ENCODE results near the gene CCDC17.
A peak's percentile ranks its signal among the peaks of the same experiment; 100 is the strongest.
"Not testable (repeated sequence)": the region's sequence is repeated elsewhere in the genome, so short reads cannot be mapped to it uniquely, and the experiment has no call there.

CCDC17 gene

GRCh38 chr1:45621895-45622523, 1.8 kb downstream of the CCDC17 start:
- DNase-seq = no peak

GRCh38 chr1:45621501-45621836, 2.4 kb downstream of the CCDC17 start:
- DNase-seq = no peak

- no peak for DNase-seq
These were observed 3.0 kb downstream of the CCDC17 start for GRCh38 chr1:45620588-45621500.

DNA sequence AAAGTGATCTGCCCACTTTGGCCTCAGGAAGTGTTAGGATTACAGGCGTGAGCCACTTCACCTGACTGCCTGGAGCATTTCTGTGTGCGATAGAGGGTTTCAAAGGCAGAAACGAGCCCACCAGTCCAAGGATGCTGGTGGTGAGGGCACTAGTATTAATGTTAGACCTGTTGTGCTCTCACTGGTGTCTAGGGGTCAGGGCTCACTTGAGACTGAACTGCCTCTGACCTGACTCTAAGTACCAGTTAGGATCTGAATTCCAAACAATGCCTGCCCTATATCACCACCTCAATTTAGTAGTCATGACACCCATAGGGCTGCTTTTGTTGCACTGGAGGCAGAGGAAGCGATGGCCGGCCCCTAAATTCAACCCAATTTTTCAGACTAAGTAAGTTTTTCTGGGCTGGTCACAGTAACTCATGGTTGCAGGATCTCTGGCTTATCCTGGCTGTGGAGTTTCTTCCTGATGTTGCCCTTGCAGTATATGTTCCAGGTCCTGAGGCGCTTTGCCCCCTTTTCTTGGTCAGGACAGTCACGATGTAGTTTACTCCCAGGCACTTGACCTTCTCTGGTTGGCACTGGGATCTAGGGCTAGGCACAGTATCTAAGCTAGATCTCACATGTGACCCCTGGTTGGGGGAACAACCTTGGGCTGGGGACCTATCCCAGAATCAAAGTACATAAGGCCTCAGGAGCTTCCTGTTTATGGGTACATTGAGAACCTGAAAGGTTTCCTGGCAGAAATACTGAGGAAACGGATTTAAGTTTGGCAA, 4.5 kb downstream of the CCDC17 start:
- DNase-seq = no peak

DNA sequence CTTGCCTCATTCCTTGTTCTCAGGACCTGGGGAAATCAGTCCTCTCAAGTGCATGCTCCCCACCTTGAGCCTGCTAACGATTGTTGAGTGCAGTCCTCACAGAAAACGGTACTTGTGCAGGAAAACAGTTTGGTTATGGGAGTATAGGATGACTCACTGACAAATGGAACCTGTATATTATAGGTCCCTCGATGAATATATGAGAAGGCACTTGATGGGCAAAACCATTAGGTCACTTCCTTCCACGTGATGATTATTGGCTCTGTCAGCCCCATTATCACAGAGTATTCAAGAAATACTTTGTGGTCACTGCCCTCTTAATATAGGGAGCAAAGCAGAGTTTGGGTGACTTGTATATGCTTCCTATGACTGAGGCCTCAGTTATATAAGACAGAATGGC, 6.2 kb downstream of the CCDC17 start:
- DNase-seq = no peak

DNA sequence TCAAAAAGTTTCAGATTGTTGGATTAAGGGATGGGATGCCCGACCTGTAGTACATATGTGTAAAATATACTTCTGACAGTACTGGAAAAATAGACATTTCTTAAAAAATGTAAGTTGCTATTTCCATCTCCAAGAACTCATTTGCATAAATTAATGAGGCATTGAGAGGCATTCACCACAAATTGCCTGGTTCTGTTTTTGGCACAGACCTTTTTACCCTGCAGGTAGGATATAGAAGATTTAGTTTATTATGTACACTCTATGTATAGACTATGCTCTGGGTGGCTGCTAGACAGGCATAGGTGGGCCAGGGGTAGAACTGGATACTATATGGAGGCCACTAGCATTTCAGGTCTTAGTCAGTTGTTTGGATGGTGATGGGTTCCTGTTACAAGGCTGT, 8.0 kb downstream of the CCDC17 start:
- DNase-seq = no peak

DNA sequence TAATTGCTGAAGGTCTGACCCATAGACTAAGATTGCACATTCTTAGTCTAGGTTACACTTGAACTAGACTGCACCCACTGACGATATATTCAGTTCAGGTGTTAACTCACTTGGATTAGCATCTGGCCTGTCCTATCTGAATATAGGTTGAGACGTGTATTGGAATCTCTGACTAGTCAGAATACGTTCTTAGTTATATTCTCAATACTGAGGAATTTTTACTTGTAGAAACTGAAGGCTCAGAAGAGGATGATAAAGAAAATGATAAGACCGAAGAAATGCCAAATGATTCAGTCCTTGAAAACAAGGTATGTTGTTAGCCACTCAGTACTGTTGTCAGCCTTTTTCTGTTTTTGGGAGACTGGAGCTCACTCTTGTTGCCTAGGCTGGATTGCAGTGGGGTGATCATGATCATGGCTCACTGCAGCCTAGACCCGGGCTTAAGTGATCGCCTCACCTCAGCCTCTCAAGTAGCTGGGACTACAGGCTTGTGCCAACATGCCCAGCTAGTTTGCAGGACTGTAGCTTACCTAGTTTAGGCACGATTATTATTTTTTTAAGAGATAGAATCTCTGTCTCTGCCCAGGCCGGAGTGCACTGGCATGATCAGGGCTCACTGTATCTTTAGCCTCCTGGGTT, 10.8 kb downstream of the CCDC17 start:
- no peak for DNase-seq

- no peak for DNase-seq
These were observed 13.1 kb downstream of the CCDC17 start for GRCh38 chr1:45610589-45611226.

DNA sequence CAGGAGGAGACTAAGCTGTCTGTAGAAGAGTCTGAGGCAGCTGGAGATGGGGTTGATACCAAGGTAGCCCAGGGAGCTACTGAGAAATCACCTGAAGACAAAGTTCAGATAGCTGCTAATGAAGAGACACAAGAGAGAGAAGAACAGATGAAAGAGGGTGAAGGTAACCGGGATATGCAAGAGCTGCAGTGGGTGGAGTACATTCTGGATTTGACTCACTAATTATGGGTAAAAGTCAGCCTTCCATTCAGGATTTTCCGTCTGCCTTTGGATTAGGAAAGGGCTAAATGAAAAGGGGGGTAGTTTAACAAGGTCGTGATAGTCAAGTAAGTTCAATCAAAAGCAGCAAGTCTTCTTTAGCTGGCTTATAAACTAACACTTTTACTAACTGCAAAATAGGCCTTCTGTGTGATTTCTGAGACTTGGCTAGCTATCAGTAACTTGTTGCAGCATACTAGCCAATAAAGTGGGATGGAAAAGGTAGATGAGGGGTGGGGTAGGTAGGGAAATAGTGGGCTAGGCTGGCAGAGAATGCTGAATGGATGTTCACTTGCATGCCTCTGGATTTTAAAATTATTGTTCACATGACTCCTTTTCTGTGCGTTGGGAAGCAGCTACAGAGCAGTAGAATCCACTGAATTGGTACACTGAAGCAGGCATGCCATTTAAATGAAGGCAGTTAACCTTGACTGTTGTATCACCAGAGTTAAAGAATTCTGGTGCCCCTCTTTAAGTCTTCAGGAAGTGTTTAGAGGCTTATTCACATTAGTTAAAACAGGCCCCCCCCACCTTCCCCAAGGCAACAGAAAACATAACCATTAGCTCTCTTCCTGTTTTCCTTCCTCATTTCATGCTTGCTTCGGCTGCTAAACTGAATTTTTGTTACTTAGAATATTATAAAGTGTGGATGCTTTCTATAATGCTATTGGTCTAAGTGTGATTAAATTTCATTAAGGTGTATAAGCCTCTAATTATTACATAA, 15.4 kb downstream of the CCDC17 start:
- DNase-seq = peak; percentile 63 to 82

DNA sequence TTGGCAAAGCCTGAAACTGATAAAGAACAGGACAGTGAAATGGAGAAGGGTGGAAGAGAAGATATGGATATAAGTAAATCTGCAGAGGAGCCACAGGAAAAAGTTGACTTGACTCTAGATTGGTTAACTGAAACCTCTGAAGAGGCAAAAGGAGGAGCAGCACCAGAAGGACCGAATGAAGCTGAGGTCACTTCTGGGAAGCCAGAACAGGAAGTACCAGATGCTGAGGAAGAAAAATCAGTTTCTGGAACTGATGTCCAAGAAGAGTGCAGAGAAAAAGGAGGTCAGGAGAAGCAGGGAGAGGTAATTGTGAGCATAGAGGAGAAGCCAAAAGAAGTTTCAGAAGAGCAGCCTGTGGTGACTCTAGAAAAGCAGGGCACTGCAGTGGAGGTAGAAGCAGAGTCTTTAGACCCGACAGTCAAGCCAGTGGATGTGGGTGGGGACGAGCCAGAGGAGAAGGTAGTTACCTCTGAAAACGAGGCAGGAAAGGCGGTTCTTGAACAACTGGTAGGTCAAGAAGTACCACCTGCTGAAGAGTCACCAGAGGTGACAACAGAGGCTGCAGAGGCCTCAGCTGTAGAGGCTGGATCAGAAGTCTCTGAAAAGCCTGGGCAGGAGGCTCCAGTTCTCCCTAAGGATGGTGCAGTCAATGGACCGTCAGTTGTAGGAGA, 16.3 kb downstream of the CCDC17 start:
- no peak for DNase-seq

DNA sequence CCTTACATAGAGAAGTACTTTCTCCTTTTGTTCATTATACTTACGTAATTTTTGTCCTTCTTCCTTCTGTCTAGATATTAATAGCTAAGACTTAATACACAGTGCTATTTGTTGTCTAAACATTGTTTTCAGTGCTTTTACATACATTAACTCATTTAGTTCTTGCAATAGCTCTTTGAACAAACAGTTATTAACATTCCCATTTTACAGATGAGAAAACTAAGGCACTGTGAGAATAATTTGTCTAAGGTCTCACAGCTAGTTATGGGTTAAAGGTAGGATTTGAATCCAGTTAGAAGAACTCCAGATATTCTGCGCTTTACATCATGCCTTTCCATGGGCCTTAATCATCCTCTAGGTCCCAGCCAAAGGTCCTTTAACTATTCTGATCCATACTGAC, 19.6 kb downstream of the CCDC17 start:
- DNase-seq = no peak

GRCh38 chr1:45596765-45597164, 27.1 kb downstream of the CCDC17 start:
- not testable (repeated sequence) for DNase-seq

DNA sequence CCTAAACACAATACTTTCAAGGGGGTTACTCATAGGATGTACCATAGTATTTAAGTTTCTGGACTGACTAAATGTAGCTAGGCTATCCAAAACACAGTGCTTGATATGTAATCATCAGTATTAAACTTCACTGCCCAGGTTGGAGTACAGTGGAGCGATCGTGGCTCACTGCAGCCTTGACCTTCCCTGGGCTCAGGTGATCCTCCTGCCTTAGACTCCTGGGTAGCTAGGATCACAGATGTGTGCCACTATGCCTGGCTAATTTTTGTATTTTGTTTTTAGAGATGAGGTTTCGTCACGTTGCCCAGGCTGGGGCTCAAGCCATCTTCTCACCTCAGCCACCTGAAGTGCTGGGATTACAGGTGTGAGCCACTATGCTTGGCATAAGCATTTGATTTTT, 29.4 kb downstream of the CCDC17 start:
- DNase-seq = no peak

DNA sequence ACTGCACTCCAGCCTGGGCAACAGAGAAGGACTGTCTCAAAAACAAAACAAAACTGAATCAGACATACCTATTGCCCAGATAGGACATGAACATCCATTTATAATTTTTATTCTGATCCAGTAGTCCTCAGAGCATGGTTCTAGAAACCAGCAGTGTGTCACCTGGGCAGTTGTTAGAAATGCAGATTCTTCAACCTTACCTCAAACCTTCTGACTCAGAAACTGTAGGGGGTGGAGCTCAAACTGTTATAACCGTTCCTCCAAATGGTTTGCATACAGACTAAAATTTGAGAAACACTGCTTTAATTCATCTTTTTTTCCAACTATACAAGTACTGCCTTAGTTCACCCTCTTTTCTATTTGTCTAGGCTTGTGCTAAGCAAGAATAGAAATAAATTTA, 34.0 kb downstream of the CCDC17 start:
- no peak for DNase-seq

DNA sequence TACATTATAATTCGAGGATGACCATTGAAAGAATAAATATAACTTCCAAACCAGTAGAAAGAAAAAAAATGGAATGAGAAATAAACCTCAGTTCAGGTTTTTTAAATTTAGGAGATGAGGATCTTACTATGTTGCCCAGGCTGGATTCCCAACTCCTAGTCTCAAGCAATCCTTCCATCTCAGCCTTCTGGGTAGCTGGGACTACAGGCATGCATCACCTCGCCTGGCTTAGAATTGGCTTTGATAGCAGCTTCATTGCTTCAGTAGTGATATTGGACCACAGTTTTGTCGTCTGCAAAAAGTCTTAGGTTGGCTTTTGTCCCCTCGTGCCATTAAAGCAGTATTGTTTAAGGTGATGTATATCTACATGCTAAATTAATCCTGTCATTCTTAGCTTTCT, 37.1 kb downstream of the CCDC17 start:
- DNase-seq = no peak

- no peak for DNase-seq
These were observed 38.3 kb downstream of the CCDC17 start for GRCh38 chr1:45585496-45586075.

DNA sequence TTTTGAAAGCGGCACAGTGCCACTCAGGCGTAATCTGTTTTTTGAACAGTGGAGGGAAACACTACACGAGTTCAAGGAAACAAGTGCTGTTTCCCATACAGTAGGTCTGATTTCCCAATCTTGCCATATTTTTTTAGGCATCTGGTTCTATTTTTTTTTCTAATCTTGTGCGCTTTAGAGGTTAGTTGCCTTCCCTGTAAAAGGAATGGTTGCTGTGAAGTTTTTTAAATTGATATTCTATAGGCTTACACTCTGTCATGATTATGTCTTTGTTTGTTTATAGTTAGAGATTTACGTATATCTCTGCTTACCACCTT, 38.8 kb downstream of the CCDC17 start:
- DNase-seq = no peak

DNA sequence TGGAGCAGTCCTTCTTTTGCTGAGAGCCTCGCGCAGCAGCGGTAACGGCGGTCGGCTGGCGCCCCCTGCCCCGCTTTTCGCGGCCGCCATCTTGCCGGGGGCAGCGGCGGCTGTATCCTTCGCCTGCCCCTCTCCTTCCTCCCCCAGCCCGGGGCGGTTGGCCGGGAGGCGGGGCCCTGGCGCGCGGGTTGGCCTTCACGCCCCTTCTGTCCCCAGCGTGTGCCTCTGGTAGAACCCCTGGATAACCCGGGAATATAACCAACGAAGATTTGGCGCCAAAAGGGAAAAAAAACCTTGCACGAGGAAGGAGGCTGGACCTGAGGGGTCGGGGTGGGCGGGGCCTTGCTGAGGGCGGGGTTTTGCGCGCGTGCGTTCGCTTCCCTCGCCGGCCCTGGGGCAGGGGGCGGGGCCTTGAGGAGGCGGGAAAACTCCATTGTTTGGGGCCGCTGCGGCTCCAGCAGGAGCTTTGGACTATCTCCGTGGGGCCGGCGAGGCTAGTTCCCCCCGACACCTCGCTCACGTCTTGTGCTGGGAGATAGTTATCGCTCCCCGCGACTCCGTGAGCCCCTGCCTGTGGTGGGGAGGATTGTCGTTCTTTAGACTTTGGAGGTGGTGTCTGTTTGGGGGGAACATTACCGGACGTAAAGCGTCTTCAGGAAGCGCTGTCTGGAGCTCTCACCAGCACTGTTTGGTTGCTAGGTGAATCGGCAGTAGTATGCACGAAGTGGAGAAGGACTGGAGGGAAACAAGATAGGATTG, 39.3 kb downstream of the CCDC17 start:
- DNase-seq = peak; percentile 74 to 79

DNA sequence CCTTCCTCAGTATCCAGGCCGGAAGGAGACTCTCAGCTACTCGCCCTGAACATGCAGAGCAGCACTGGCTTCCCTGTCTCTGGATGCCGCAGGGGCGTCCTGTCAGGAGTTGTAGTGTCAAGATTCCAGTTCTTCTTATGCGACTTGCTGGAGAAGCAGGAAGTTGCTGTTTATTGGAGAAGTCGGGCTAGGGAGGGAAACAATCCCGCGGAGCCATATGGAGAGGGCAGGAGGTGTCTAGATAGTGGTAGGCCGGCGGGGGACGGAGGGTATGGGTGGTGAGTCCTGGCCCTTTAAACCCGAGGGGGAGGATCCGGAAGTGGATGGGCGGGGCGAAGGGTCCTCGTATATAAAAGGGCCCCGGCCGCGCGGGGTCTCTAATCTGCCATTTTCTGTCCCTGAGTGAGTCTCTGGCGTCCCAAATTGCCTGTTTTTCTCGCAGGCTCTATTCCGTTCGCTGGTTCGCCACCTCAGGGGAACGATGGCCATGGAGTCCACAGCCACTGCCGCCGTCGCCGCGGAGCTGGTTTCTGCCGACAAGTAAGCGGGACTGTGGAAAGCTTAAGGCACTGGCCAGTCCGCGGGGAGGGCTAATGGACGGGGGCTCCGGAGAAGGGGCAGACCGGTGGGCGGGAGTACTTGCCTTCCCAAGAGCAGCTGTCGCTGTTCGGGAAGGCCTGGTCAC, 40.0 kb downstream of the CCDC17 start, which contains the start of gene NASP:
TSS of gene NASP (plus strand) at position 376 of the 685 bp plus-strand sequence. CDS start at position 482, 106 bp downstream.
- DNase-seq = peak; percentile 66 to 75

Measured in Kasumi-1 (cell line).